Activated naive CD4-positive, alpha-beta T cell treated with anti-CD3 and anti-CD28 coated beads, Interleukin-2, amount 50 U/mL, for 24 hours (primary cell): ENCODE measurements around the gene PLAAT4.
"Not testable (repeated sequence)": the region's sequence is repeated elsewhere in the genome, so short reads cannot be mapped to it uniquely, and the experiment has no call there.

ENCODE experiments used
- H3K27ac Mint-ChIP-seq: one replicate; pipeline ENCODE4 v1.8.0; 2021; ENCODE audit warnings: mild to moderate bottlenecking, mixed read lengths
- H3K27me3 Mint-ChIP-seq: one replicate; pipeline ENCODE4 v1.8.0; 2021; ENCODE audit warnings: mixed read lengths
- H3K36me3 Mint-ChIP-seq: one replicate; pipeline ENCODE4 v1.8.0; 2021; ENCODE audit warnings: mixed read lengths
- H3K4me1 Mint-ChIP-seq: one replicate; pipeline ENCODE4 v1.8.0; 2021; ENCODE audit warnings: mixed read lengths
- H3K4me3 Mint-ChIP-seq: one replicate; pipeline ENCODE4 v1.8.0; 2021; ENCODE audit warnings: mild to moderate bottlenecking, mixed read lengths
- H3K9me3 Mint-ChIP-seq: one replicate; pipeline ENCODE4 v1.8.0; 2021; ENCODE audit warnings: mixed read lengths

Gene PLAAT4

GRCh38 chr11:63550156-63550700 is 13.6 kb downstream of the PLAAT4 start:
- peaks cover 10% of the 10 kb centered on the region for H3K36me3 Mint-ChIP-seq
- not testable (repeated sequence) for H3K4me3 Mint-ChIP-seq

GRCh38 chr11:63551091-63551888 is 14.7 kb downstream of the PLAAT4 start:
- peaks cover 8% of the 10 kb centered on the region for H3K36me3 Mint-ChIP-seq
- H3K4me3 Mint-ChIP-seq = peak overlapping the region; percentile 92
- no peaks in the 10 kb centered on the region for H3K9me3 Mint-ChIP-seq
- peaks cover 62% of the 10 kb centered on the region for H3K4me1 Mint-ChIP-seq
- peak overlapping the region; percentile 91 for H3K27ac Mint-ChIP-seq
- no peaks in the 10 kb centered on the region for H3K27me3 Mint-ChIP-seq

More at GRCh38 chr11:63550156-63550700, 13.6 kb downstream of the PLAAT4 start:
- H3K27me3 Mint-ChIP-seq, H3K9me3 Mint-ChIP-seq, H3K27ac Mint-ChIP-seq: not testable (repeated sequence)
- peaks cover 54% of the 10 kb centered on the region for H3K4me1 Mint-ChIP-seq

- Mint-ChIP-seq H3K4me1 (peaks cover 66% of the 10 kb centered on the region), H3K36me3 (peaks cover 2% of the 10 kb centered on the region), H3K4me3 (peak overlapping the region; percentile 51), H3K9me3 (no peaks in the 10 kb centered on the region), H3K27me3 (no peaks in the 10 kb centered on the region), H3K27ac (peak overlapping the region; percentile 12)
Measured at GRCh38 chr11:63551889-63552266, 15.3 kb downstream of the PLAAT4 start.

GRCh38 chr11:63552921-63553320 is 16.3 kb downstream of the PLAAT4 start:
- Mint-ChIP-seq H3K9me3 (no peaks in the 10 kb centered on the region), H3K4me3 (peak overlapping the region; percentile 67), H3K36me3 (no peaks in the 10 kb centered on the region), H3K27ac (peak overlapping the region; percentile 73), H3K4me1 (peaks cover 73% of the 10 kb centered on the region), H3K27me3 (no peaks in the 10 kb centered on the region)

DNA sequence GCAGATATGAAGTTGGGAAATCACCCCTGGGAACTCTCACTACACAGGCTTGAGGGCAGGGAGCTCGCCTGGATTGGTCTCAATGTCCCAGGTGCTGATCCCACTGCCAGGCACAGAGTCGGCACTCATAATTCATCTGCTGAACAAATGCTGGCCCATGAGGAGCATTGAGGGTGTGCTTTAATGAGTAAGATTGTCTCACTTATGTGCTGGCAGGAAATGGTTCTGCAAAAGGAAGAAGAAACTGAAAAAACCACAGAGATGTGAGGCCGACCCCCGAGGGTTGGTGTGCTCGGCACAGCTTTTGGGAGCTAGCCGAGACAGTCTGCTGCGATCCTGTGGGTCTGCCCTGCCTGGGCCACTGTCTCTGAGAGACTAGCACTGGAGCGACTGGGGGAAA is 17.2 kb downstream of the PLAAT4 start:
- Mint-ChIP-seq H3K4me1 (peaks cover 77% of the 10 kb centered on the region), H3K9me3 (no peaks in the 10 kb centered on the region)

GRCh38 chr11:63554877-63555223 is 18.2 kb downstream of the PLAAT4 start:
- no peak overlapping the region for H3K27ac Mint-ChIP-seq

More for the DNA sequence above, 17.2 kb downstream of the PLAAT4 start:
- no peaks in the 10 kb centered on the region for H3K27me3 Mint-ChIP-seq
- H3K4me3 Mint-ChIP-seq = peak overlapping the region; percentile 85
- peak overlapping the region; percentile 98 for H3K27ac Mint-ChIP-seq
- H3K36me3 Mint-ChIP-seq = no peaks in the 10 kb centered on the region

DNA sequence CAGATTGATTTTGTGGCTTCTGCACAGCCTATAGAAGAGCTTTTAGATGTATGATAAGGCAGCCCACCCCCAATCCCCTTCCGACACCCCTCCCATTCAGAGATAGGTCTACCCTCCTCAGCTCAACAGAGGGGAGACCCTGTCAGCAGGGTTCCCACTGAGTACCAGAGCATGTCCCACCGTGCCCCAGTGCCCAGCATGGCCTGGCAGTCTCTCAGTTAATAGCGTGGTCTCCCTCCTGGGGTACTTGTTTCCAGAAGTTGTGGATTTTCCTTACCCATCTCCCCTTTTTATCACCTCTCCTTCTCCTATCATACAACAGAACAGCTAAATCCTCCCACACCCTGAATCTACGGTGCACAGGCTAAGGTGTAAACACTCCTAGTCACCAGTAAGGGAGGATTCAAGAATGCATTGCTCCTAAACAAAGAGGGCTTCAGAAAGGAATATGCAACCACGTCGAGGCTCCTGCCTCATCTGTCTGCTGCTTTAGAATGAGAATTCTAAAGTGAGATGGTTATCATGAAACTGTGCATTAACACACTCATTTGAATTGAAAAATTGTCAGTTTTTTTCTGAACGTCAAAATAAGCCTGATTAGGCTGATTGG is 19.9 kb downstream of the PLAAT4 start:
- Mint-ChIP-seq H3K4me3 (no peak overlapping the region), H3K9me3 (no peaks in the 10 kb centered on the region), H3K27me3 (no peaks in the 10 kb centered on the region), H3K27ac (no peak overlapping the region), H3K4me1 (peaks cover 83% of the 10 kb centered on the region), H3K36me3 (no peaks in the 10 kb centered on the region)

More at GRCh38 chr11:63554877-63555223, 18.2 kb downstream of the PLAAT4 start:
- H3K27me3 Mint-ChIP-seq = no peaks in the 10 kb centered on the region
- peaks cover 79% of the 10 kb centered on the region for H3K4me1 Mint-ChIP-seq
- no peaks in the 10 kb centered on the region for H3K36me3 Mint-ChIP-seq
- no peaks in the 10 kb centered on the region for H3K9me3 Mint-ChIP-seq
- no peak overlapping the region for H3K4me3 Mint-ChIP-seq

DNA sequence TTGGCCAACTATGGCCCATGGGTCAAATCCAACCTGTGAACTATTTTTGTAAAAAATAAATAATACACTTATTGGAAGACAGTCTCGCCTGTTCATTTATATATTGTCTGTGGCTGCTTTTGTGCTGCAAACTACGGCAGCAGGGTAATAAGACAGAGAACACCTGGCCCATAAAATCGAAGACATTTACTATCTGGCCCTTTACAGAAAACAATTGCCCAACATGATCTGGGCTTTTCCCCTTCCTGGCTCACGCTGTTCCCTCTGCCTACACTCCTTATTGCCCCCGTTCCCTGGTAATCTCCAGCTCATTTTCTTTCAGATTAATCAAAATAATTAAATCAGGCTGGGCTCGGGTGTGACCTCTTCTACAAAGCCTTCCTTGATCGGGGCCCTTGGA is 21.0 kb downstream of the PLAAT4 start:
- Mint-ChIP-seq H3K36me3 (no peaks in the 10 kb centered on the region), H3K27ac (no peak overlapping the region), H3K27me3 (no peaks in the 10 kb centered on the region), H3K9me3 (no peaks in the 10 kb centered on the region), H3K4me3 (no peak overlapping the region), H3K4me1 (peaks cover 81% of the 10 kb centered on the region)

- Mint-ChIP-seq H3K27me3 (no peaks in the 10 kb centered on the region), H3K27ac (no peak overlapping the region), H3K36me3 (no peaks in the 10 kb centered on the region), H3K4me1 (peaks cover 74% of the 10 kb centered on the region), H3K9me3 (no peaks in the 10 kb centered on the region), H3K4me3 (no peak overlapping the region)
Measured at GRCh38 chr11:63558459-63559157, 22.0 kb downstream of the PLAAT4 start.

- peaks cover 73% of the 10 kb centered on the region for H3K4me1 Mint-ChIP-seq
- no peaks in the 10 kb centered on the region for H3K36me3 Mint-ChIP-seq
- H3K27me3 Mint-ChIP-seq = no peaks in the 10 kb centered on the region
- H3K27ac Mint-ChIP-seq = peak overlapping the region; percentile 19
- H3K9me3 Mint-ChIP-seq = no peaks in the 10 kb centered on the region
- peak overlapping the region; percentile 27 for H3K4me3 Mint-ChIP-seq
Measured at GRCh38 chr11:63560506-63561180, 24.0 kb downstream of the PLAAT4 start.

- H3K27me3 Mint-ChIP-seq = no peaks in the 10 kb centered on the region
- H3K27ac Mint-ChIP-seq = peak within 1 kb of the TSS; percentile 51
- no peaks in the 10 kb centered on the region for H3K9me3 Mint-ChIP-seq
- peaks cover 73% of the 10 kb centered on the region for H3K4me1 Mint-ChIP-seq
- no peaks in the 10 kb centered on the region for H3K36me3 Mint-ChIP-seq
- peak within 1 kb of the TSS; percentile 37 for H3K4me3 Mint-ChIP-seq
Measured at GRCh38 chr11:63563201-63564055, 26.8 kb downstream of the PLAAT4 start, which contains the start of gene PLAAT2. PLAAT2 (minus strand) TSS chr11:63563379; CDS start chr11:63563324, 55 bp downstream.

DNA sequence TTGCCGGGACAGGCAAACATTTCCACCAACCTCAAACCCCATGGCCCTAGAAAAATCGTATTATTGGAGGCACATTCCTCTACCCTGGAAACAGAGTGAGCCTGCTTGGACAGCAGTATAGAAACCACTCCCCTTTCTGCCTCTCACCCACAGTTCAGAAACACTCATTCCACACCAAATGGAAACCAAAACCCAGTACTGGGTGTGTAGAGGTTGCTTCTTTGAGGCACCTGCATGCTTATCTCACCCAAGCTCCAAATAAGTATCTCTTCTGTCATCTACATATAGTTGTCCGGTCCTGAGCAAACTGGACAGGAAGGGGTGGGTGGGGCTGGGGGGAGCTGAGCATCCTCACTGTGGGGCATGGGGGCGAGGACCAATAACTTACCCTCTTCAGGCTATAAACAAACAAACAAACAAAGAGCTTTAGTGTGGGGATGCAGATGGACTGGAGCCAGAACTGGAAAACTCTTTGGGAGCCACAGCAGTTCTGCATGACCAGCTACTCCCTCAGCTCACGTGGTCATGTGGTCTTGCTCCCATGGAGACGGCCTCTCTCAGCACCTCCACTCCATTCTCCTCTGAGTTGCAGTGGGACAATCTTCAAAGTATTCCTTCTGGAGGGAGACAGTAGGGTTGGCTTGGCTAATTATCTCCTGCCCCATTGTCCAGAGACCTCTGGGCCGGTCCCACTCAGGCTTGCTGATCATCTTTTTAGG is 27.6 kb downstream of the PLAAT4 start:
- peak overlapping the region; percentile 37 for H3K4me3 Mint-ChIP-seq
- H3K27me3 Mint-ChIP-seq = no peaks in the 10 kb centered on the region
- H3K9me3 Mint-ChIP-seq = no peaks in the 10 kb centered on the region
- no peaks in the 10 kb centered on the region for H3K36me3 Mint-ChIP-seq
- H3K27ac Mint-ChIP-seq = peak overlapping the region; percentile 38
- peaks cover 72% of the 10 kb centered on the region for H3K4me1 Mint-ChIP-seq

GRCh38 chr11:63564784-63565350 is 28.3 kb downstream of the PLAAT4 start:
- Mint-ChIP-seq H3K4me3 (peak overlapping the region; percentile 19), H3K36me3 (no peaks in the 10 kb centered on the region), H3K4me1 (peaks cover 65% of the 10 kb centered on the region), H3K9me3 (no peaks in the 10 kb centered on the region), H3K27me3 (no peaks in the 10 kb centered on the region), H3K27ac (no peak overlapping the region)
